GM21529 (cell line): ENCODE data around the gene STX1B.

ENCODE experiments used
- ATAC-seq: cut with Tn5 transposase; IDR thresholded peaks from one replicate; pipeline ENCODE4 v1.9.1; 2021; ENCODE audit not compliant: unreplicated experiment

Gene STX1B

DNA sequence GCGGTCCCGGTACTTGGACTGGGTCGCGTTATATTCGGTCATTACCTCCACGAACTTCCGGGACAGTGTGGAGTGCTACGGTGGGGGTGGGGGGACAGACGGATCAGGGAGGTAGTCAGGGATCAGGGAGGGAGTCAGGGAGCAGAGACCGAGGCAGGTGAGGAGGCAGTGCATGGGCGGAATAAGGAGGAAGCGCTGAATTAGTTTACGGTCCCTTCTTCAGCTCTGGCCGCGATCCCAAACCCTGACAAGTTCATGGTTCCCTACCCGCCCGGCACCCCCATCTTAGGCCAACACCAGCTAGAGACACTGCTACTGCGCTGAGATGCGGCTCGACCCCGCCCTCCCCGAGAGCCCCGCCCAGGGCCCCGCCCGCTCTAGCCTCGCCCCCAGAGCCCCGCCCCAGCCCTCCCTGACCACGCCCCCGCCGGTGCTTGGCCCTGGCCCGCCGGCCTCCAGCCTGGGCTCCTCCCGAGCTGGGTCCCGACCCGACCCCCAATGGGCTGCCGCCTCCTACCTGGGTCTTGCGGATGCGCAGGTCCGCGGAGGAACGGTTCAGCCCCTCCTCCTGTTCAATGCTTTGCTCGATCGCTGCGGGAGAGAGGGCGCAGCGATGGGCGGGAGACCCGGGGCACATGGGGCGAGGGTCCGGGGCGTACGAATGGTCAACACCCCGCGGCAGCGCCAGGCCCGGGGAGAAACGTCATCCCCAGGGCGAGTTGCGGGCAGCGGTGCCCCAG lies 13.3 kb downstream of the STX1B start:
- peak; percentile 79 for ATAC-seq

DNA sequence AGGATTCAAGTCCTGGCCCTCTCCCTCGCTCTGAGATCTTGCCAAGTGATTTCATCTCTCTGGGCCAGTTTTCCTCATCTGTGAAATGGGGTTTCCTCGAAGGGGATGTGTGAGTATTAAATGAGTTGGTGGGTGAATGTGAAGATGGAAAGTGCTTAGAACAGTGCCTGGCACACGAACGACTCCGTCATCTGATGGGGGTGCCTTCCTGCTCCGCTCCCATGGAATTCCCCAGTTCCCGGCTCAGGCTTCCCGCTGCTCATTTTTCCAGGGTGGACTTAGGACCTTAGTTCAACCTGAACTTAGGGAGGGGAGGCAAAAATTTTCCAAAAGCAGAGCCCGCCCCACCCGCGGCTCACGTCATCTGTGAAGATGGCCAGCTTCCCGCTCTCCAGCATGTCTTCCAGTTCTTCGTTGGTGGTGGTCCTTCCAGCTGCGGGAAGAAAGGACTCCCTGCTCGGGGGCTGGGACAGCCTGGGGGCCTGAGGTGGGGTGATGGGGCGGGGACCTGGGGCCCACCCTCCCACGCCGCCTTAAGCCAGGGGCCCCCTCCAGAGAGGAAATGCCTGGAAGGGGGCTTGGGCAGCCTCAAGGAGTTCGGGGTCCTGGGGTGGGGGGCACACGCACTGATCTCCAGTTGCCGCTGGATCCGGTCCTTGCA lies 14.0 kb downstream of the STX1B start:
- ATAC-seq = peak; percentile 8

DNA sequence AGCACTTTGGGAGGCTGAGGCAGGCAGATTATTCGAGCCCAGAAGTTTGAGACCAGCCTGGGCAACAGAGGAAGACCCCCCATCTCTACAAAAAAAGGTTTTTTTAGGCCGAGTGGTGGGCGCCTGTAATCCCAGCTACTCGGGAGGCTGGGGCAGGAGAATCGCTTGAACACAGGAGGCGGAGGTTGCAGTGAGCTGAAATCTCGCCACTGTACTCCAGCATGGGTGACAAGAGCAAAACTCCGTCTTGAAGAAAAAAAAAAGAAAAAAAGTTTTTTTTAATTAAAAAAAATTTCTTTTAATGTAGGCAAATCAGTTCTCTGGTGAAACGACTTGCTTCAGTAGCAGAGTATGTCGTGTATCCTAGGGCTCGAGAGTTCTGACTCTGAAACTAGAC lies 14.5 kb downstream of the STX1B start:
- no peak for ATAC-seq

DNA sequence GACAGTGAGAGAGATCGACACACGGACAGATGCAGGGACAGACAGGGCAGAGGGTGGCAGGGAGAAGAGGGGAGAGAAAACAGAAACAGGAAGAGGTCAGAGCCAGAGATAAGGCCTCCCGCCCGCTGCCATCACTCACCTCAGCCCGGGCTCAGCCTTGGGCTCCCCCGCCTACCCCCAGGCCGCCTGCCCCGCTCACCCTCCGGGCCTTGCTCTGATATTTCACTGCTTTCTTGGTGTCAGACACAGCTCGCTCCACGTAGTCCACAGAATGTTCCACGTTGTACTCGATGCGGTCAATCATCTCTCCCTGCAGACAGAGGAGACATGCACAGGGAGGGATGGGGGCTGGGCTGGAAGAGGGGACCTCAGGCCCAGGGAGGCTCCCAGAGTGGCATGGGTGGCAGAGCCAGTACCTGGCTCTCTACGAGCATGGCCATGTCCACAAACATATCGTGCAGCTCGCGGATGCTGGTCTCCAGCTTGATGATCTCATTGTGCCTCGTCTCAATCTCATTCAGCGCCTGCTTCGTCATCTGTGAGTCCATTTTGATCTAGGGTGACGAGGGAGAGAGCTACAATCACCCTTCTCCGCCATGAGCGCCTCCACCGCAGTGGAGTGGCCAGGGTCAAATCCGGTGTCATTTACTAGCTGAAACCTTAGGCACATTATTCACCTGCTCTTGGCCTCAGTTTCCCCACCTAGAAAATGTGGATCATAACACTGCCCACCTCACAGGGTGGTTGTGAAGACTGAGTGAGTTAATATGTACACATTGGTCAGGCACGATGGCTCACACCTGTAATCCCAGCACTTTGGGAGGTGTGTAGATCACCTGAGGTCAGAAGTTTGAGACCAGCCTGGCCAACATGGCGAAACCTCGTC lies 17.3 kb downstream of the STX1B start:
- ATAC-seq = no peak

DNA sequence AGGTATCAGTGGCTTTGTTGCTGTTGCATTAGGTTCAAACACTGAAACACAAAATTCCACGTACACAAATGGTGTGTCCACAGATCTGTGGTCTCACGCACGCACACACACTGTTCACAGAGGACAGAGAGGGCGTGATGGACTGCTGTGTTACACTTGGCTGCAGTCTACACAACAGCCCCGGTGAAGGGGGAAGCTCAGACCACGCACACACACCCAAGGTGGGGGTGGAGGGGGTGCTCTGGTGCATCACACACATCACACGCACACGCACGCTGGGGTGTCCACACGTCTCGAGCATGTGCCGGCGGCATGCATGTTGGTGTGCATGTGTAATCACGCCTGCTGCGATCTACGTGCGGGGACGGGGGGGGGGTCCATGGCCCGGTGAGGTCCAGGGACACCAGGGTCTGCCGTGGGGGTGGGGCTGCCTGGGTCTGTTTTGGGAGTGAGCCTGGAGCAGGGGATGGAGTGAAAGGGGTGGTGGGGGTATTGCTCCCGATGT lies 18.1 kb downstream of the STX1B start:
- ATAC-seq = no peak

DNA sequence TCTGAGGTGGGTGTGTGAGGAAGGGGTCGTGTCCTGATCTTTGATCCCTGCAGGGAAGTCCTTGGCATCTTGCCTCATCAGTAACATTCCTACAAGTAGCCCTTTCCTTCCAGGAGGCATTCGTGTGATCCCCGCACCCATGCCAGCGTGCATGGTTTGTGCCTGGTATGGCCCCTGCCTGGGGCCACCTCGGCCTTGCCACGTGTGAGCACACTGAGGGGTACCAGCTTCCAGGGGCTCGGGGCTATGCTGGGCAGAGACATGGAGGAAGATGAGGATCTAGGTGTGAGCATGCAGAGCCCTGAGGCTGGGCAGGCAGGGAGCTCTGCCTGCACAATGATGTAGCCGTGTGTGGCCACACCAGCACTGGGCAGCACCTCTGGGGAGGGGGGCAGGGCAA lies 19.4 kb downstream of the STX1B start:
- ATAC-seq = no peak

DNA sequence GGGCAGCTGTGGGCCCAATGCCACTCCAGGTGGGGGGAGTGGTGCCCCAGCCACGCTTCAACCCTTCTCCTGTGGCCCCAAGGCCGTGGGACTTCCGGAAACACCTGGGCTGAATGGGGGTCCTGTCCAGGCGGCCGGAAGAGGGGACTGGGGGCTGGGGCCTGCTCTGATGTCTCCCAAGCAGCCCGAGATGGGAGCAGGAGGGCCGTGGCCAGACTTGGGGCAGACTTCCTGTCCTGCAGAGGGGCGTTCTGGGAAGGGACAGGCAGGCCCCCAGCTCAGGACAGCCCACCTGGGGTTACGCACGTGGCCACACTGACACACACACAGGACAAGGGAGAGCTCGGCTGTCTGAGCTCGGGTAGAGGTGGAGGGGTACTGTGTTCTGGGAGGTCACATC lies 20.3 kb downstream of the STX1B start:
- ATAC-seq = no peak

DNA sequence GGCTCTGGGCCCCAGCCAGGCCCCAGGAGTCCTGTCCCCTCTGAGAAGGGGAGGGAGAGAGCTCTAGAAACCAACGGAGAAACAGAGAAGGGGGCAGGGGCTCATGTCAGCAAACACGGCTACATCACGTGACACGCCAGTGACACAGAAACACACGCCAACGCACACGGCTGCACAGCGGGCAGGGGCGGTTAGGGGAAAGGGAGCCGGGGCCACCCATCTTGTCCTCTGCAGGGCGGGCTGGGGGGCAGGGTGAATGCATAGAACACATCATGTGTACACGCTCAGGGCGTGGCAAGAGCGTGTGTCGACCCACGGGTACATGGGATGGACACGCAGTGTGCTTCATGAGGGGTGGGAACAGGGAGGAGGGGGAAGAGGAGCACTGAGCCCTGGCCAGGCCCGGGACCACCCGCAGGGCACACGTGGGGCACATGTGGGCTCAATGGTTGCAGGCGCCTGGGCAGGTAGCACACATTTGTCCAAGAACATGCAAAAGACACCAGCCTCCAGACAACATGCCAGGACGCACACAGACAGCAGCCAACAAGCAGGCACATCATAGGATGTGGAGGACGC lies 20.9 kb downstream of the STX1B start:
- ATAC-seq = no peak

DNA sequence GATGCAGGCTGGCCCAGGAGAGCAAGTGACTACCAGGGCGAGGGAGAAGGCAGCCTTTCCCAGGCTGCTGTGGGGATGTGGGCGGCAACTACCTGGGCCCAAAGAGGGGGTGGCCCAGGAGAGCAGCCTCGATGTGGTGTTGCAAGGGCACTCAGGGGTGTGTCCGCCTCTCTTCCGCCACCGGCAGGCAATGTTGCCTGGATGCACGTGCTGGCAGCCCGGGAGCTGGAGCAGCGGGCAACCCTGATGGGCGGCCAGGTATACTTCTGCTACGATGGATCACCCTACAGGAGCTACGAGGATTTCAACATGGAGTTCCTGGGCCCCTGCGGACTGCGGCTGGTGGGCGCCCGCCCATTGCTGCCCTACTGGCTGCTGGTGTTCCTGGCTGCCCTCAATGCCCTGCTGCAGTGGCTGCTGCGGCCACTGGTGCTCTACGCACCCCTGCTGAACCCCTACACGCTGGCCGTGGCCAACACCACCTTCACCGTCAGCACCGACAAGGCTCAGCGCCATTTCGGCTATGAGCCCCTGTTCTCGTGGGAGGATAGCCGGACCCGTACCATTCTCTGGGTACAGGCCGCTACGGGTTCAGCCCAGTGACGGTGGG lies 22.8 kb downstream of the STX1B start:
- ATAC-seq = no peak

DNA sequence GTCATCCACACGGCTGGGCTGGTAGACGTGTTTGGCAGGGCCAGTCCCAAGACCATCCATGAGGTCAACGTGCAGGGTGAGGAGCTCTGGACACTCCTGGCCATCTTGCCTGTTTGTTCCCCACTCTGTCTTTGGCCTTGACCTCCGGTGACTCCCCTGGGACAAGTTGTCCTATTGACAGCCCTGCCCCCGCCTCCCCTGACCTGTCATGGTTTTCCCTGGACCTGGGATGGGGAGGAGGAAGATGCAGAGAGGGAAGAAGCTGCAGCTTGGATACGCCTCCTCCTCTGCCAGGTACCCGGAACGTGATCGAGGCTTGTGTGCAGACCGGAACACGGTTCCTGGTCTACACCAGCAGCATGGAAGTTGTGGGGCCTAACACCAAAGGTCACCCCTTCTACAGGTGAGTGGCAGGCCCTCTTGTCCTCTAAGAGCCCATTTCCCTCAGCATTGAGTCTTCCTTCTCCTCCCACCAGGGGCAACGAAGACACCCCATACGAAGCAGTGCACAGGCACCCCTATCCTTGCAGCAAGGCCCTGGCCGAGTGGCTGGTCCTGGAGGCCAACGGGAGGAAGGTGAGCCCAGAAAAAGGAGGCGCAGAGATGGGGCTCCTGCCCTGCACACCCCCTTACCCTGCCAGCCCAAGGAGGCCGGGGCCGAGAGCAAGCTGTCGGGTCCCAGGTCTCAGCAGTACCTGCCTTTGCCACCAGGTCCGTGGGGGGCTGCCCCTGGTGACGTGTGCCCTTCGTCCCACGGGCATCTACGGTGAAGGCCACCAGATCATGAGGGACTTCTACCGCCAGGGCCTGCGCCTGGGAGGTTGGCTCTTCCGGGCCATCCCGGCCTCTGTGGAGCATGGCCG lies 24.1 kb downstream of the STX1B start:
- no peak for ATAC-seq

DNA sequence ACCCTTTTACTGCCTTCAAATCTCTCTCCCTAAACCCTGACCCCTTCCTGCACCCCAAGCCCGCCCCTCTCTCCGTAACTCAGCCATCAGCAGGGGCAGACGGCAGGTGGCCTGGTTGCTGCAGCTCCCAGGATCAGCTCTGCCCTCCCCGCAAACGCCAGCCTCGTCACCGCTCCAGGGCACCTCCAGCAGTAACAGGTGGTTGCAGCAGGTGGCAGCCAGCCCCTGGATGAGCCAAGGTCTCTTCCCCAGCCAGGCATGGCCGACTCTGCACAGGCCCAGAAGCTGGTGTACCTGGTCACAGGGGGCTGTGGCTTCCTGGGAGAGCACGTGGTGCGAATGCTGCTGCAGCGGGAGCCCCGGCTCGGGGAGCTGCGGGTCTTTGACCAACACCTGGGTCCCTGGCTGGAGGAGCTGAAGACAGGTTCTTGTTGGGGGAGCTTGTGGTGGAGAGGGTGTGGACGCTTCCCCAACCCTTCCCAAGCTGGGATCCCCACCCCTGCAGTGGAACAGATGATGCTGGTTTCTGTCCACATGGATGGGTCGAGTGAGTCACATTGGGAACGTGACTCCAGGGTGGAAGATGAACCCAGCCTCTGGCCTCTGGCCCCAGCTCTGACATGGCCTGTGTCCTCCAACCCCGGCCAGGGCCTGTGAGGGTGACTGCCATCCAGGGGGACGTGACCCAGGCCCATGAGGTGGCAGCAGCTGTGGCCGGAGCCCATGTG lies 24.9 kb downstream of the STX1B start:
- ATAC-seq = no peak

DNA sequence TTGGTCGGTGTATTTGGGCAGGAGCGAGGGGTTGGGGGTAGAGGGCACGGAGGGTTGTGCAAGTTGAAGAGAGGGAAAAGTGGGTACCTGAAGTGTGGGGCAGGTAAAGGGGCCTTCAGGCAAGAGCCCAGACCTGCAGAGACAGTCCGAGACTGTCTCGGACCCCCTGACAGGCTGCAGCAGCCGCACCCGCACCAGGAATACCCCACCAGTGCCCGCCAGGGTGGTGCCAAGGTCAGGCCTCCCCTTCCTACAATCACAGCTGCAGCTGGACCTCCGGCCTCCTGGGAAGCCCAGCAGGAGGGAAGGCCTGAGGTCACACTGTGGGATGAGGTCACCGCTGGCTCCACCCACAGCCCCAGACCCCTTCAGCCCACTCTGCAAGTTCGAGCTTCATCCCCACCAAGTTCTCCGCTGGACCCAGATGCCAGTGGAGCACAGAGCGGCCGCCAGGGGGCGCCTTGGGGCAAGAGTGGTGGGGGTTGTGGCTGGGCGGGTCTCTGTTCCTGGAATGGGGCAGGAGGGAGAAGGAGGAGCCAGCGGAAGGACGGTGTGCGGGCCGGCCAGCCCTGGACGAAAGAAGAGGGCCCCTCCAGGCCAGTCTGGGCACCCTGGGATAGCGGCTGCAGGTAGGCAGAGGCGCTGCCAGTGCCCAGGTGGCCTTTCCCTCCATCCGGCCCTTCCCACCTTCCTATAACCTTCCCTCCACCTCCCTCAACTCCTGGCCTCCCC lies 25.6 kb downstream of the STX1B start, which contains the start of gene HSD3B7:
Gene HSD3B7 (plus strand): TSS at position 539 of the 732 bp plus-strand sequence. CDS start 452 bp downstream, outside the sequence.
- peak; percentile 57 for ATAC-seq

DNA sequence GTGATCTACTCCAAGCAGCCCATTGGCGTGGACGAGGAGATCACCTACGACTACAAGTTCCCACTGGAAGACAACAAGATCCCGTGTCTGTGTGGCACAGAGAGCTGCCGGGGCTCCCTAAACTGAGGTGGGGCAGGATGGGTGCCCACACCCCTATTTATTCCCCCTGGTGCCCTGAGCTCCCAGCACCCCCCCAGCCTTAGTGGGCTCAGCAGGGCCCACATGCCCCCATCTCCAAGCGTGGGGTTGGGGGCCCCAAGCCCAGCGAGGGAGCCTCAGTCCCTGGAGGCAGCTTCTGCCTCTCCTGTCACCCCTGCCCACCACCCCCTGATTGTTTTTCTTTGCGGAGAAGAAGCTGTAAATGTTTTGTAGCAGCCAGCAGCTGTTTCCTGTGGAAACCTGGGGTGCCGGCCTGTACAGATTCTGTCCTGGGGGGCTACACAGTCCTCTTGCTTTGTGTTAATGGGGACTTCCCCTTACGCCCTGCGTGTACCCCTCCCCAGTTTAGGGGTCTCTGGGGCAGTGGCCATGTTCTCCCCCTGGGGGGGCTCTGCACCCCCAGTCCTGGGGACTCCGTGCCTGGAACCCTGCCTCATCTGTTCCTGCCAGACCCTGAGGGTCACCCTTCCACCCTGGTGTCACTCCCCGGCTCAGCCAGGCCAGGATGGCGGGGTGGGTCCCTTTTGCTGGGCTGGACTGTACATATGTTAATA lies 26.4 kb downstream of the STX1B start:
- ATAC-seq = no peak

DNA sequence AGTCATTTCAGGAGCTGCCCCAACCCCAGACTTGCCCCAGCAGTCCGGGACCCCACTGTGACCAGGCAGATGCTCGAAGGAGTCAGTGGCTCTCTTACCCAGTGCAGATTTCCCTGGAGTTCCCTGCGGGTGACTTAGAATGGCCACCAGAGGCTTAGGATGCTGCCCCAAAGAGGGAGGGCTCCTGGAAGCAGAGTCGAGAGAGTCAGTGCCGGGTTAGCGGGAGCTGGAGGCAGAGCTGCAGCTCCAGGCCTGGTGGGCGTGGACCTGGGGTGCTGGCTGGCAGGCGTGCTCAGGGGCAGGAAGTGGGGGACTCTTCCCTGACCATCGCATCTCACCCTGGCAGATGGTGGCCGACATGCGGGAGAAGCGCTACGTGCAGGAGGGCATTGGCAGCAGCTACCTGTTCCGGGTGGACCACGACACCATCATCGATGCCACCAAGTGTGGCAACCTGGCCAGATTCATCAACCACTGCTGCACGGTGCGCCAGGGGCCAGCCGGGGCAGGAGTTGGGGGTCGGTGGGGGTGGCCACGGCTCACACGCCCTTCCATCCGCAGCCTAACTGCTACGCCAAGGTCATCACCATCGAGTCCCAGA lies 27.0 kb downstream of the STX1B start:
- no peak for ATAC-seq

DNA sequence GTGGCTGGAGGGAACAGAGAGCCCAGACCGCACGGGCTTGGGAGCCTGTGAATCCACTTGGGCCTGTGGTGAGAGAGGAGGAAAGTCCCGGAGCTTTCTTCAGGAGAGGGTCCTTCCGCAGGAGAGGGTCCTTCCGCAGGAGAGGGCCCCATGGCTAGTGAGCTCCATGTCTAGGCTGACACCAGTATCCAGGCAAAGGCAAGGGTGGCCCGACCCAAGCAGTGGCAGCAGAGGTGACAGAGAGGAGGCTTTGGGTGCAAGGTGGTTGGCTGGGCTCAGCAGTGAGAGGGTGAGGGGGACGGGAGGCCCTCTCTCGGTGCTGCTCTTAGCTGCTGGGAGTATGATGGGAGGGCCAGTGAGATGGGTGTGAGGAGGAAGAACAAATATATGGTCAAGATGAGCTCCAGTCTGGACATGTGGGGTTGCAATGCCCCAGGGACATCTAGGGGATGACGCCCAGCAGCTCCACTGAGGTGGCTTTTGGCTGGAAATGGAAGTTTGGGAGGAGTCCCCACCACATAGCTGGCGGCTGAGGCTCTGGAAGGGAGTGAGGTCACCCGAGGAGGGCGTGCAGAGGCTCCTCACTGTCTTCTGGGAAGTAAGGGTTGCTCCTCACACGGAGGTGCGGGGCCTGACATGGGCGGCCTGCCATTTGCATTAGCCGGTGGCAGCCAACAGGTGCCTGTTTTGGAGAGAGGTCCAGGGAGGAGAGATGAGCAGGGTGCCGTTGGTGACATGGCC lies 27.7 kb downstream of the STX1B start:
- no peak for ATAC-seq

DNA sequence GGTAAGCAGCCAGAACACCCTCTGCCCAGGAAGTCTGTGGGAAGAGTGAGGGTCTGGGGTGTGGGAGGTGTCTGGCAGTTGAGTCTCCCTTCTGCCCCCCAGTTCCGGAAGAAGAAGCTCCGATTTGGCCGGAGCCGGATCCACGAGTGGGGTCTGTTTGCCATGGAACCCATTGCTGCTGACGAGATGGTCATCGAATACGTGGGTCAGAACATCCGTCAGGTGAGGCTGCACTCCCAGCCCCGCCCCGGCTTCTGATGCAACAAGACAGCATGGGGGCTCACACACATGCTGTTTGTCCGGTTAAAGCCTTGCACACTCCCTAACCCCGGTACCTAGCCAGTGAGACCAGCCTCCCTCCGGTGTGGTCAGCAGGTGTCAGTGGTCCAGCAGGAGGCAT lies 29.5 kb downstream of the STX1B start:
- ATAC-seq = no peak

DNA sequence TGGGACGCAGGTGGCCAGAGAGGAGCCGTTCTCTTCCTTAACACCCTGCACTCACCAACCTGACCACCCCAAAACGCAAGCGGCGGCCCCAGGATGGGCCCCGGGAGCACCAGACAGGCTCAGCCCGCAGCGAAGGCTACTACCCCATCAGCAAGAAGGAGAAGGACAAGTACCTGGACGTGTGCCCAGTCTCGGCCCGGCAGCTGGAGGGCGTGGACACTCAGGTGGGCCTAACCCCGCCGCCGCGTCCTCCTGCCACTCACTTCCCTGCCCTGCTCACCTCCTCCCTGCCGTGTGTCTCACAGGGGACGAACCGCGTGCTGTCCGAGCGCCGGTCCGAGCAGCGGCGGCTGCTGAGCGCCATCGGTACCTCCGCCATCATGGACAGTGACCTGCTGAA lies 30.0 kb downstream of the STX1B start:
- no peak for ATAC-seq
